ENCODE data around the gene TMEM47. TPM values are rescaled to one million over a fixed set of nuclear protein-coding genes. Genes with fewer than 3 reads are reported as not detected.

The TMEM47 gene
- total RNA-seq, 1 experiment from 2014 or later: 24.4 TPM

DNA sequence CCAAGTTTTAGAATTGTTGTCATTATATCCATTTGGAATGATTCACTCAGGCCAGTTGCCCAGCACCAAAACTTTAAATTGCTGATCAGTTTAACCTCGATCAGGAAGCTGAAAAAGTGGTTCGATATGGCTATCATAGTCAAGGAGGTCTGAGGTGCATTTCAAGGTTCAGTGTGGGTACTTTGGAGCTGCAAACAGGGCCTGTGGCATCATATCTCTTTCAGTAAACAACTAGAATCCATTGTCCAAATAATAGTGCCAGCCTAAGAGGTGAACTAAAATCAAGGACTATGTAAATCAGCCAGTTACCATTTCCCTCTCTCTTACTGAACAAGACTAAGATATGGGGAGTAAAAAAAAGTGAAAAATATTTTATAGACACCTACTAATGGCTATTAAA lies 14.2 kb downstream of the TMEM47 start:
- Mint-ChIP-seq H3K27me3 (ENCODE audit: low read depth) (no peaks in the 10 kb centered on the region), H3K4me1 (peaks cover 18% of the 10 kb centered on the region), H3K36me3 (no peaks in the 10 kb centered on the region), H3K27ac (no peak overlapping the region), H3K4me3 (no peak overlapping the region), H3K9me3 (peaks cover 2% of the 10 kb centered on the region; the same call in 1 of the 2 replicates)
- no peak for DNase-seq (ENCODE audit: low spot score)
- CTCF ChIA-PET: no interaction called here
- TF ChIP-seq, protein P1, sequence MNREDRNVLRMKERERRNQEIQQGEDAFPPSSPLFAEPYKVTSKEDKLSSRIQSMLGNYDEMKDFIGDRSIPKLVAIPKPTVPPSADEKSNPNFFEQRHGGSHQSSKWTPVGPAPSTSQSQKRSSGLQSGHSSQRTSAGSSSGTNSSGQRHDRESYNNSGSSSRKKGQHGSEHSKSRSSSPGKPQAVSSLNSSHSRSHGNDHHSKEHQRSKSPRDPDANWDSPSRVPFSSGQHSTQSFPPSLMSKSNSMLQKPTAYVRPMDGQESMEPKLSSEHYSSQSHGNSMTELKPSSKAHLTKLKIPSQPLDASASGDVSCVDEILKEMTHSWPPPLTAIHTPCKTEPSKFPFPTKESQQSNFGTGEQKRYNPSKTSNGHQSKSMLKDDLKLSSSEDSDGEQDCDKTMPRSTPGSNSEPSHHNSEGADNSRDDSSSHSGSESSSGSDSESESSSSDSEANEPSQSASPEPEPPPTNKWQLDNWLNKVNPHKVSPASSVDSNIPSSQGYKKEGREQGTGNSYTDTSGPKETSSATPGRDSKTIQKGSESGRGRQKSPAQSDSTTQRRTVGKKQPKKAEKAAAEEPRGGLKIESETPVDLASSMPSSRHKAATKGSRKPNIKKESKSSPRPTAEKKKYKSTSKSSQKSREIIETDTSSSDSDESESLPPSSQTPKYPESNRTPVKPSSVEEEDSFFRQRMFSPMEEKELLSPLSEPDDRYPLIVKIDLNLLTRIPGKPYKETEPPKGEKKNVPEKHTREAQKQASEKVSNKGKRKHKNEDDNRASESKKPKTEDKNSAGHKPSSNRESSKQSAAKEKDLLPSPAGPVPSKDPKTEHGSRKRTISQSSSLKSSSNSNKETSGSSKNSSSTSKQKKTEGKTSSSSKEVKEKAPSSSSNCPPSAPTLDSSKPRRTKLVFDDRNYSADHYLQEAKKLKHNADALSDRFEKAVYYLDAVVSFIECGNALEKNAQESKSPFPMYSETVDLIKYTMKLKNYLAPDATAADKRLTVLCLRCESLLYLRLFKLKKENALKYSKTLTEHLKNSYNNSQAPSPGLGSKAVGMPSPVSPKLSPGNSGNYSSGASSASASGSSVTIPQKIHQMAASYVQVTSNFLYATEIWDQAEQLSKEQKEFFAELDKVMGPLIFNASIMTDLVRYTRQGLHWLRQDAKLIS (CRISPR knock-in tag; IDR thresholded peaks at IDR 0.05; ENCODE audit: borderline replicate concordance): no peak
- no peak for TF ChIP-seq ZNF138 (CRISPR knock-in tag; conservative IDR thresholded peaks at IDR 0.05)
- TF ChIP-seq OVOL2 (CRISPR knock-in tag; IDR thresholded peaks at IDR 0.05; ENCODE audit: borderline replicate concordance): no peak
- TF ChIP-seq, protein P2, sequence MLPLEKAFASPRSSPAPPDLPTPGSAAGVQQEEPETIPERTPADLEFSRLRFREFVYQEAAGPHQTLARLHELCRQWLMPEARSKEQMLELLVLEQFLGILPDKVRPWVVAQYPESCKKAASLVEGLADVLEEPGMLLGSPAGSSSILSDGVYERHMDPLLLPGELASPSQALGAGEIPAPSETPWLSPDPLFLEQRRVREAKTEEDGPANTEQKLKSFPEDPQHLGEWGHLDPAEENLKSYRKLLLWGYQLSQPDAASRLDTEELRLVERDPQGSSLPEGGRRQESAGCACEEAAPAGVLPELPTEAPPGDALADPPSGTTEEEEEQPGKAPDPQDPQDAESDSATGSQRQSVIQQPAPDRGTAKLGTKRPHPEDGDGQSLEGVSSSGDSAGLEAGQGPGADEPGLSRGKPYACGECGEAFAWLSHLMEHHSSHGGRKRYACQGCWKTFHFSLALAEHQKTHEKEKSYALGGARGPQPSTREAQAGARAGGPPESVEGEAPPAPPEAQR (CRISPR knock-in tag; IDR thresholded peaks at IDR 0.05): no peak
- TF ChIP-seq, protein P3, sequence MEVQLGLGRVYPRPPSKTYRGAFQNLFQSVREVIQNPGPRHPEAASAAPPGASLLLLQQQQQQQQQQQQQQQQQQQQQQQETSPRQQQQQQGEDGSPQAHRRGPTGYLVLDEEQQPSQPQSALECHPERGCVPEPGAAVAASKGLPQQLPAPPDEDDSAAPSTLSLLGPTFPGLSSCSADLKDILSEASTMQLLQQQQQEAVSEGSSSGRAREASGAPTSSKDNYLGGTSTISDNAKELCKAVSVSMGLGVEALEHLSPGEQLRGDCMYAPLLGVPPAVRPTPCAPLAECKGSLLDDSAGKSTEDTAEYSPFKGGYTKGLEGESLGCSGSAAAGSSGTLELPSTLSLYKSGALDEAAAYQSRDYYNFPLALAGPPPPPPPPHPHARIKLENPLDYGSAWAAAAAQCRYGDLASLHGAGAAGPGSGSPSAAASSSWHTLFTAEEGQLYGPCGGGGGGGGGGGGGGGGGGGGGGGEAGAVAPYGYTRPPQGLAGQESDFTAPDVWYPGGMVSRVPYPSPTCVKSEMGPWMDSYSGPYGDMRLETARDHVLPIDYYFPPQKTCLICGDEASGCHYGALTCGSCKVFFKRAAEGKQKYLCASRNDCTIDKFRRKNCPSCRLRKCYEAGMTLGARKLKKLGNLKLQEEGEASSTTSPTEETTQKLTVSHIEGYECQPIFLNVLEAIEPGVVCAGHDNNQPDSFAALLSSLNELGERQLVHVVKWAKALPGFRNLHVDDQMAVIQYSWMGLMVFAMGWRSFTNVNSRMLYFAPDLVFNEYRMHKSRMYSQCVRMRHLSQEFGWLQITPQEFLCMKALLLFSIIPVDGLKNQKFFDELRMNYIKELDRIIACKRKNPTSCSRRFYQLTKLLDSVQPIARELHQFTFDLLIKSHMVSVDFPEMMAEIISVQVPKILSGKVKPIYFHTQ (CRISPR knock-in tag; IDR thresholded peaks at IDR 0.05): no peak
- TF ChIP-seq, protein P4, sequence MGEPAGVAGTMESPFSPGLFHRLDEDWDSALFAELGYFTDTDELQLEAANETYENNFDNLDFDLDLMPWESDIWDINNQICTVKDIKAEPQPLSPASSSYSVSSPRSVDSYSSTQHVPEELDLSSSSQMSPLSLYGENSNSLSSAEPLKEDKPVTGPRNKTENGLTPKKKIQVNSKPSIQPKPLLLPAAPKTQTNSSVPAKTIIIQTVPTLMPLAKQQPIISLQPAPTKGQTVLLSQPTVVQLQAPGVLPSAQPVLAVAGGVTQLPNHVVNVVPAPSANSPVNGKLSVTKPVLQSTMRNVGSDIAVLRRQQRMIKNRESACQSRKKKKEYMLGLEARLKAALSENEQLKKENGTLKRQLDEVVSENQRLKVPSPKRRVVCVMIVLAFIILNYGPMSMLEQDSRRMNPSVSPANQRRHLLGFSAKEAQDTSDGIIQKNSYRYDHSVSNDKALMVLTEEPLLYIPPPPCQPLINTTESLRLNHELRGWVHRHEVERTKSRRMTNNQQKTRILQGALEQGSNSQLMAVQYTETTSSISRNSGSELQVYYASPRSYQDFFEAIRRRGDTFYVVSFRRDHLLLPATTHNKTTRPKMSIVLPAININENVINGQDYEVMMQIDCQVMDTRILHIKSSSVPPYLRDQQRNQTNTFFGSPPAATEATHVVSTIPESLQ (CRISPR knock-in tag; IDR thresholded peaks at IDR 0.05): no peak
- TF ChIP-seq SOX15 (CRISPR knock-in tag; IDR thresholded peaks at IDR 0.05): no peak
- TF ChIP-seq ZBTB21 (CRISPR knock-in tag; IDR thresholded peaks at IDR 0.05; ENCODE audit: borderline replicate concordance): no peak
- no peak for TF ChIP-seq E2F4 (CRISPR knock-in tag; IDR thresholded peaks at IDR 0.05; ENCODE audit: borderline replicate concordance, low read depth)
- no peak for TF ChIP-seq MAX (CRISPR knock-in tag; IDR thresholded peaks at IDR 0.05)
- TF ChIP-seq NFATC4 (CRISPR knock-in tag; IDR thresholded peaks at IDR 0.05): no peak
- no peak for TF ChIP-seq CREB1 (CRISPR knock-in tag; IDR thresholded peaks at IDR 0.05)
- no peak for TF ChIP-seq ATF3 (CRISPR knock-in tag; conservative IDR thresholded peaks at IDR 0.05)
- no peak for TF ChIP-seq ZNF232 (CRISPR knock-in tag; IDR thresholded peaks at IDR 0.05)
- no peak for TF ChIP-seq FOXJ3 (CRISPR knock-in tag; IDR thresholded peaks at IDR 0.05; ENCODE audit: borderline replicate concordance)
- no peak for TF ChIP-seq MXD4 (CRISPR knock-in tag; IDR thresholded peaks at IDR 0.05; ENCODE audit: borderline replicate concordance)
- no peak for TF ChIP-seq NFE2L1 (CRISPR knock-in tag; IDR thresholded peaks at IDR 0.05)
- no peak for ATAC-seq
- POLR2A ChIA-PET: no interaction called here

All from WTC11 (cell line).